ENCODE data around the gene HMGCR. TPM values are rescaled to one million over a fixed set of nuclear protein-coding genes. Genes with fewer than 3 reads are reported as not detected.
A peak's percentile ranks its signal among the peaks of the same experiment; 100 is the strongest.

The HMGCR gene
- total RNA-seq, 1 donor from 2014 or later = 10.2 TPM

GRCh38 chr5:75335952-75336614 is 937 bp upstream of the HMGCR start:
- no peaks in the 10 kb centered on the region for H3K27me3 ChIP-seq (ENCODE audit: low read depth)
- peak; percentile 40 for TF ChIP-seq CTCF (IDR thresholded peaks at IDR 0.05; ENCODE audit: borderline replicate concordance)
- H3K9me3 ChIP-seq (replicated peaks) = no peaks in the 10 kb centered on the region
- H3K27ac ChIP-seq (replicated peaks) = peak overlapping the region; percentile 94
- H3K4me1 ChIP-seq = peaks cover 24% of the 10 kb centered on the region
- intact Hi-C loops (cut with micrococcal nuclease) = no loop called here
- peak overlapping the region; percentile 99 for H3K4me3 ChIP-seq
- no peaks in the 10 kb centered on the region for H3K36me3 ChIP-seq
- DNase-seq = no peak

- no peak for DNase-seq
- Histone ChIP-seq H3K9me3 (replicated peaks) (no peaks in the 10 kb centered on the region), H3K4me3 (peak overlapping the region; percentile 99), H3K36me3 (no peaks in the 10 kb centered on the region), H3K27ac (replicated peaks) (peak overlapping the region; percentile 94), H3K4me1 (peaks cover 33% of the 10 kb centered on the region), H3K27me3 (ENCODE audit: low read depth) (no peaks in the 10 kb centered on the region)
- intact Hi-C loops (cut with micrococcal nuclease) = no loop called here
- TF ChIP-seq CTCF (IDR thresholded peaks at IDR 0.05; ENCODE audit: borderline replicate concordance) = no peak
Observed at GRCh38 chr5:75337366-75338021, 474 bp downstream of the HMGCR start.

- Histone ChIP-seq H3K4me3 (peak overlapping the region; percentile 99), H3K4me1 (peaks cover 33% of the 10 kb centered on the region), H3K9me3 (replicated peaks) (no peaks in the 10 kb centered on the region), H3K36me3 (no peaks in the 10 kb centered on the region), H3K27me3 (ENCODE audit: low read depth) (no peaks in the 10 kb centered on the region), H3K27ac (replicated peaks) (no peak overlapping the region)
- intact Hi-C loops (cut with micrococcal nuclease) = no loop called here
- DNase-seq = no peak
- no peak for TF ChIP-seq CTCF (IDR thresholded peaks at IDR 0.05; ENCODE audit: borderline replicate concordance)
Observed at GRCh38 chr5:75338408-75338807, 1.4 kb downstream of the HMGCR start.

- TF ChIP-seq CTCF (IDR thresholded peaks at IDR 0.05; ENCODE audit: borderline replicate concordance) = no peak
- no peak overlapping the region for H3K4me3 ChIP-seq
- peaks cover 33% of the 10 kb centered on the region for H3K4me1 ChIP-seq
- DNase-seq = no peak
- H3K27ac ChIP-seq (replicated peaks) = no peak overlapping the region
- H3K27me3 ChIP-seq (ENCODE audit: low read depth) = no peaks in the 10 kb centered on the region
- H3K9me3 ChIP-seq (replicated peaks) = no peaks in the 10 kb centered on the region
- H3K36me3 ChIP-seq = peaks cover 19% of the 10 kb centered on the region
- intact Hi-C loops (cut with micrococcal nuclease) = no loop called here
Observed at GRCh38 chr5:75340714-75341478, 3.9 kb downstream of the HMGCR start.

GRCh38 chr5:75341934-75342333 is 4.9 kb downstream of the HMGCR start:
- DNase-seq = no peak
- peaks cover 26% of the 10 kb centered on the region for H3K4me1 ChIP-seq
- H3K36me3 ChIP-seq = peaks cover 30% of the 10 kb centered on the region
- no peak overlapping the region for H3K27ac ChIP-seq (replicated peaks)
- no peaks in the 10 kb centered on the region for H3K9me3 ChIP-seq (replicated peaks)
- no peak for TF ChIP-seq CTCF (IDR thresholded peaks at IDR 0.05; ENCODE audit: borderline replicate concordance)
- H3K4me3 ChIP-seq = no peak overlapping the region
- intact Hi-C loops (cut with micrococcal nuclease) = no loop called here
- H3K27me3 ChIP-seq (ENCODE audit: low read depth) = no peaks in the 10 kb centered on the region
